Measurements from ENCODE around the gene CLDN15.

Gene CLDN15

DNA sequence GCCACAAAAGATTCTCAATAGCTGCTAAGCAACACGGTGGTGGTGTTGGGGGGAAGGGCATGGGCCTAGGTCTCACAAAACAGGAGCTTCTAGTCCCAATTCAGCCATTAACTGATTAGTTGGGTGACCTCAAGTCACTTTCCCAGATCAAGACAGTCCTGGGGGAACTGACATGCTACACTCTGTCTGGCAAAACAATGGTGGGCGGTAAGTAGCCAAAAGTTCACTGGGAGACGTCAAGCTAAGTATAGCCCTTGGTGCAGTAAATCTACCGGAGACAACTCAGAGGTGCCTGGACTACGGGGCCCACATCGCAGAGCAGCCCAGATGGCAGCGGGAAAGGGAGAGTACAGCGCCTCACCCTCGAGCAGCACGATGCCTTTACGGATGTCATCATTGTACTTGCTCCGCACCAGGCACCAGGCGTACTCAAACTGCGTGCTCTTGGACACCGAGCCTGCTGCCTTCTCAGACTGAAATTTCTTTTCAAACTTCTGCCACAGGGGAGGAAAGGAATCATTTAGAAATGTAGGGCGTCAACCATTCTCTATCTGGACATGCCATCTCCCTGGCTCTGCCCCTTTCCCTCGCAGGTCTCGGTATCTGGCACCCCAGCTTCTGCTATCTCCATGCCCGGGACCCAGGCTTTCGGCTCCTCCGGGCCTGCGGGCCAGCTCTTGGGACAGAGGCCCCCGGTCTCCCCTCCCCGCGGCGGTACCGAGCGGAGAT is 6.2 kb upstream of the CLDN15 start:
- DNase-seq = peak; percentile 27

- no peak for DNase-seq
Measured at GRCh38 chr7:101241443-101242349, 4.1 kb upstream of the CLDN15 start.

- no peak for DNase-seq
Measured at GRCh38 chr7:101241015-101241363, 3.4 kb upstream of the CLDN15 start.

- DNase-seq = no peak
Measured at GRCh38 chr7:101240226-101241014, 2.8 kb upstream of the CLDN15 start.

DNA sequence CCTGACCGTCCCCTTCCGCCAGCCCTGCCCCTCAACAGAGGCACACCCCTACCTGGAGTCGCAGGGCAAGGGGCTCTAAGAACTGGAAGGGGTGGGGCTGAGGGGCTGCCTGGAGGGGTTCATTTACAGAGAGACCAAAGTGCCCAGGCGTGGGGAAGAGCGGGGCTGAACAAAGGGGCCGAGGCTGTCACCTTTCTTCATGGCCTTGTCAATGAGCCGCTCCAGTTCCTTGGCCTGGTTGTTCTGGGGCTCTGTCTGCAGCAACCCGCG is 2.3 kb upstream of the CLDN15 start:
- no peak for DNase-seq

DNA sequence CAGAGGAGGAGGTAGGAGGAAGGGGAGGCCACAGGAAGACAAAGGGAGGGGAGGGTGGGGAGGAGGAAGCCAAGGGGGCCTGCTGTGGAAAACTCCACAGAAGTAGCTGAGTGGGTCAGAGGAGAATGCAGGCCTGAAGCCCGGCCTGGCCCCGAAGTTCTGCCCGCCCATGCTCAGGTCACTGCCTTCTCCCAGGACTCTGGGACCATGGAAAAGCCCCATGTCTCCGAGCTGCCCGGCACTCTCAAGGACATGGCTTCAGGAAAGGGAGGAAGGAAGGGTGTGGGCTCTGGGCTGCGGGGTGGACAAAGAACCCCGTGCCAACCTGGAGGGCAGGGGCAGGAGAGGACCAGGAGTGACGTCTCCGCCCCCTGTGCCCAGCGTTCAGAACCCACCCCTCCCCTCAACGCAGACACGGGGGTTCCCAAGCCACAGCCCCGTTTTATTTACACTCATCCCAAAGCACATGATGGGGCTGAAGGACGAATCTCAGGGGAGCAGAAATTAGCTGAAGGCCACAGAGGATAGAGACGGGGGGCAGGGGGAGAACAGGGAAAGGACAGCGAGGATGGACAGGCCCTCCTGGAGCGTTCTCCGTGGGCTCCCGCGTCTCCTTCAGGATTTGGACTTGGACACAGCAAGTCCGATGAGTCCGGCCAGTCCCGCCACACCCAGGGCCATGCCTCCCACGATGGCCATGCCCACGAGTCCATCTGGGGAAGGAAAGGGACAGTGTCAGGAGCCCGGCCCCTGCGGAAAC is 1.8 kb upstream of the CLDN15 start:
- no peak for DNase-seq

GRCh38 chr7:101238226-101239182 is 902 bp upstream of the CLDN15 start:
- DNase-seq = peak; percentile 74

DNA sequence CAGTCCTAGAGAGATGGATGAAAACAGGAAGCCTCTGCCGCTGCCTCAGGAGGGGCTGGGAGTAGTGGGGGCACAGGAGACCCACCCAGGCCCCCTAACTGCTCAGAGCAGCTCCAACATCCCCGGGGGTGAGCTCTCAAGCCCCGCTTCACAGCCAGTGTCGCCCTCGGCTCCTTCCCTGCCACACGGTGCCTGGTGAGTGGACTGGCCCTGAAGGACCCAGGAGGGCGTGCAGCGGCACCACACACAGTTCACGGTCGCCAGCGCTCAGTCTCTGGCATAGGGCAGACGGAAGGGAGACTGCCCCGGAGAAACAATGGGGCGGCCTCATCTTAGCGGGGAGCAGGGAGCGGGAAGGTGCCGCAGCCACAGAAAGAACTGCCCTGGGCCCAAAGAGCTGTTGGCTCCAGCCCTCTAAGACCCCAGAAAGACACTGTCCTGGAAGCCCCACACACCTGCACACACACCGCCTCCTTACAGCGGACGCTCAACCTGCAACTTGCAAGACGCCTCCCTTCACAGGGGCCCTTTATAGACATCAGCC is 1.2 kb downstream of the CLDN15 start:
- DNase-seq = no peak

DNA sequence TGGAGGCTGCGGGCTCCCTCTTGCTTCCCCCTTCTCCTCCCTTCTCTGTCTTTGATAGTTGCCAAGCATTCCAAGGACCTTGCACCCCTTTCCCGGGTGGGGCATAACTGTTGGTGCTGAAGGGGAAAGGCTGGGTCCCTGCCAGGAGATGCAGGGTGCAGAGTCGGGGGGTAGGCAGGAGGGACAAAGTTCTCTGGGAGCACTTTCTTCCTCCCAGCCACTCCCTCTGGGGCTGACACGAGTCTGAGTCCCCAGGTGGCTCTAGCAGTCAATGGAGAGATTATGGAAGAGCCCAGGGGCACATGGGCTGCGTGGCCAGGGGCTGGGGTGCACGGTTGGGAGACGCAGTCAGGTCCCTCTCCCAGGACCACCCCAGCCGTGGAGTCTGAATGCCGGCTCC is 2.1 kb downstream of the CLDN15 start:
- no peak for DNase-seq

- peak; percentile 35 for DNase-seq
Measured at GRCh38 chr7:101235050-101235449, 2.6 kb downstream of the CLDN15 start.

DNA sequence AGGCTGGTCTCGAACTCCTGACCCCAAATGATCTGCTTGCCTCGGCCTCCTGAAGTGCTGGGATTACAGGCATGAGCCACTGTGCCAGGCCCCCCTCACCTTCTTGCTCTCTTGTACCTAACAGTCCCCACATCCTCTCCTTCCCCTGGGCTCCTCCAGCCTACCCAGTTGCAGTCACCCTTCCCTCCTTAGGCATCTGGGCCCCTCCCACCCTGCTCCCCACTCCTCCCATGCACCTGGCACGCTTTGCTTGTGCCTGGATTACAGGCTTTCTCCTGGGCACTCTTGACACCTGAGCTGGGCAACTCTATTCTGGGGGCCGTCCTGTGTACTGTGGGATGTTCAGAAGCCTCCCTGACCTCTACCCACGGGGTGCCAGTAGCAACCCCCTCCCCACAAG is 3.0 kb downstream of the CLDN15 start:
- no peak for DNase-seq

DNA sequence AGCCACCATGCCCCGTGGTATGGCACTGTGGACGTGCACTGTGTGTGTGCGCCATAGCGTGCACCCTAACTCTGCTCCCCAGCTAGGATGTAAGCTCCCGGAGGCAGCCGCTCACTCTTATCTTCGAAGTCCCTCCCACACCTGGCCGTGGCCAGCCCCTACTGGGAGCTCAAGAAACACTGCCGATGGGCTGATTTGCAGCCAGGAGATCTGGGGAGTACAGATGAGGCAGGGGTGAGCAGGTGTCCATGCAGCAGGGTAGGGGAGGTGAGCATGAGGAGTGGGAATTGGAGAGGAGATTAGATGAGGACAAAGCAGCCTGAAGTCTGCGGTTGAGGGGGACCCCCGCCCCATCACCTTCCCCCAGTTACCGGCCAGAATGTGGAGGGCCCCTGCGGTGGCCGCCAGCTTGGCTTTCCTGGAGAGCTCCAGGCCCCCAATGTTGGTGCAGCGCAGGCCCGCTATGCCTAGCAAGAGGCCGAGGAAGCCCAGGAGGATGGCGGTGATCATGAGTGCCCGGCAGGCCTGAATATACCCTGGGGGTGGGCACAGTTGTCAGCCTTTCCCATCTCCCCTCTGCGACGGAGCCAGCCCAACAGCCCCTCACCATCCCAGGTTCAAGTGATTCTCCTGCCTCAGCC is 3.6 kb downstream of the CLDN15 start:
- DNase-seq = no peak

DNA sequence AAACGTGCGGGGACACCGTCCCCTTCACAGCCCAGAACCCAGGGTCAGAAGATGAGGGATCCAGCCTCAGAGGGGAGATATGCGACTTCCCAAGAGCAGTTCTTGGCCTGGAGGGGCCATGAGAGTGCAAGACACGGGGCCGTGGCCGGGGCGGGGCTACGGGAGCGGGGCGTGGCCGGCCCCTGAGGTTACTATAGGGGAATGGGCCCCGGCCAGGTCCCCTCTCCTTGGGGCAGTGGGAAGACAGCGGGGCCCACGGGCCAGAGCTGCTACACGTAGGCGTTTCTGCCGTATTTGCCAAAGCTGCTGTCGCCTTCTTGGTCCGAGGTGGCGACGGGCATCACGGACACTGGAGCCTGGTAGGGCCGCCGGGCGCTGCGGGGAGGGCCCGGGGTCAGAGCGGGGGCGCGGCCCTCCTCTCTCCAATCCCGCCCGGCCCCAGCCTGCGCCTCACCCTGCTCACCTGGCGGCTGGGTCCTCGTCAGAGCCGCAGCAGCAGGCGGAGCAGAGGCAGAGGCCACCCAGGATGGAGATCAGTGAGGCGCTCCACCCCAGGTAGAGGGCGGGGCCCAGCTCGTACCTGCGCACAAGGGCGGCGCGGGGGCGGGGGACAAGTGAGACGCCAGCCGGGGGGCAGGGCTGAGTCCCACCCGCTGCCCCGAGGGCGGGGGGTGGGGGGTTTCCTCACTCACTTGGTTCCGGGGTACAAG is 5.3 kb downstream of the CLDN15 start:
- no peak for DNase-seq

DNA sequence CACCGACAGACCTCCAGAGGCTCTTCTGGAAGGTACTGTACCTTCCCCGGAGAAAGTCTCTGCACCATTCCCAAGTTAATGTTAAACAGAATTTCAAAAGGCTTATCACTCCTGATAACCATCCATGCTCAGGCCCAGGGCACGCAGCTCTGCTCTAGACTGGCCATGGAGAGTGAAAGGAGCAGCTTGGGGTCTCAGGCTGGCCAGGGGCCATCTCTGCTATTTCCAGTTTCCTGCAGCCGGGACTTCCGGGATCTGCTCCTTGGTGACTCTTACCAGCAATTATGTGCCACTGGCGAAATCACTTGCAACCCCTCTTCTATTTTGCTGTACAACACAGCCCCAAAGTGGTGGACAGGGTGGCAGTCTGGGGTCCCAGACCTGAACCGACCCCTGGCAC is 6.0 kb downstream of the CLDN15 start:
- DNase-seq = no peak

- DNase-seq = no peak
Measured at GRCh38 chr7:101226721-101227120, 10.9 kb downstream of the CLDN15 start.

GRCh38 chr7:101225650-101226049 is 12.0 kb downstream of the CLDN15 start:
- DNase-seq = no peak

- no peak for DNase-seq
Measured at GRCh38 chr7:101223528-101223927, 14.1 kb downstream of the CLDN15 start.

- DNase-seq = no peak
Measured at GRCh38 chr7:101222275-101222830, 15.2 kb downstream of the CLDN15 start.

DNA sequence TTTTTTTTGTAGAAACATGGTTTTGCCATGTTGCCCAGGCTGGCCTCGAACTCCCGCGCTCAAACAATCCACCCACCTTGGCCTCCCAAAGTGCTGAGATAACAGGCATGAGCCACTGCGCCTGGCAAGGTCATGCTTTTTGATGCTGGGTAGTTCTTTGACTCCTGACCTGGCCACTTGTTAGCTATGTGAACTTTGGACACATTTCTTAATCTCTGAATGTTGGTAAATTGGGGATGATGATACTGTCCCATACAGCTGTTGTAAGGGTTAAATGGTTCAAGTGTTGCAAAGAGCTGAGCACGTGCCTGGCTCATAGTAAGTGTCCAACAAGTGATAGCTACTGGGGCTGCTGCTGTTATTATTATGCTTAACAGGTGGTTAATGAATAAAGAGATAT is 17.3 kb downstream of the CLDN15 start:
- DNase-seq = no peak

Measured in NCI-H82 (cell line).